ENCODE data around the gene CDC5L.
A peak's percentile ranks its signal among the peaks of the same experiment; 100 is the strongest.

Gene CDC5L

DNA sequence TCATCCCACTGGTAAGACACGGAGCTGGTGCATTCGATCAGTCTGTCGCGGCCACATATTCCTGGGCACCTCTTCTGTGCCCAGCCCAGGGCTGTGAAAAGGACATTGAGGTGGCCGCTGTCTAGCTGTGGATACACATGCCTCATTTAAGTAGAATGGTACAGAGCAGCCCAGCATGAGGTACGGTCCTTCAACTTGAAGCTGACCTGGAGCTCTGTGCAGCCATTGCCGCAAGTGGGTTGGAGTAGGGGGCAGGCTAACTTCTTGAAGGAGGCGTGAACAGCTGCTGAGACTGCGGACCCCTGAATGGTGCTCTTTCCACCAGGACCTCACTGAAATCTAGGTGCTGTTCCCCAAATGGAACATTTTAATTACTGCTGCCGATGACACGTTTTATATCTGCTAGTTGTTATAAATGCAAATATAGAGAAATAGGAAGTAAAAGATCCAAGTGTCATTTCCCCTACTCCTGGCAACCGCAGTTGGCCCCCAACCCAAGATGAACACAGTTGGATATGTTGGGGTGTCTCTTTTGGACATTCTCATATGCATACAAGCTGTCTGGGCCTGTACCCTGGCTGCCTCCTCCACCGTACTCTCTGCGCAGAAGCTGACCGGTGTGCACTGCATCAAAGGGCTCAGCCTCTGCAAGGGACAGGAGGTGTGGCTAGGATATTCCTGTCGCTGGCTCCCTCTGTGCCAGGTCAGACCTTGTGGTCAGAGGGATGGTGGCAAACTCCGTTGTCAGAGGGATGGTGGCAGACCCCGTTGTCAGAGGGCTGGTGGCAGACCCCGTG is 86.1 kb downstream of the CDC5L start:
- Histone ChIP-seq H3K27me3 (ENCODE audit: insufficient read depth, low read depth, severe bottlenecking) (no peaks in the 10 kb centered on the region), H3K4me3 (ENCODE audit: low read depth, low read length) (no peak overlapping the region), H3K27ac (no peak overlapping the region), H3K36me3 (no peaks in the 10 kb centered on the region), H3K9me3 (ENCODE audit: severe bottlenecking) (no peaks in the 10 kb centered on the region)
- TF ChIP-seq, protein P1, sequence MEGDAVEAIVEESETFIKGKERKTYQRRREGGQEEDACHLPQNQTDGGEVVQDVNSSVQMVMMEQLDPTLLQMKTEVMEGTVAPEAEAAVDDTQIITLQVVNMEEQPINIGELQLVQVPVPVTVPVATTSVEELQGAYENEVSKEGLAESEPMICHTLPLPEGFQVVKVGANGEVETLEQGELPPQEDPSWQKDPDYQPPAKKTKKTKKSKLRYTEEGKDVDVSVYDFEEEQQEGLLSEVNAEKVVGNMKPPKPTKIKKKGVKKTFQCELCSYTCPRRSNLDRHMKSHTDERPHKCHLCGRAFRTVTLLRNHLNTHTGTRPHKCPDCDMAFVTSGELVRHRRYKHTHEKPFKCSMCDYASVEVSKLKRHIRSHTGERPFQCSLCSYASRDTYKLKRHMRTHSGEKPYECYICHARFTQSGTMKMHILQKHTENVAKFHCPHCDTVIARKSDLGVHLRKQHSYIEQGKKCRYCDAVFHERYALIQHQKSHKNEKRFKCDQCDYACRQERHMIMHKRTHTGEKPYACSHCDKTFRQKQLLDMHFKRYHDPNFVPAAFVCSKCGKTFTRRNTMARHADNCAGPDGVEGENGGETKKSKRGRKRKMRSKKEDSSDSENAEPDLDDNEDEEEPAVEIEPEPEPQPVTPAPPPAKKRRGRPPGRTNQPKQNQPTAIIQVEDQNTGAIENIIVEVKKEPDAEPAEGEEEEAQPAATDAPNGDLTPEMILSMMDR (IDR thresholded peaks at IDR 0.05; ENCODE audit: low read depth, low read length): no peak
- no peak for DNase-seq

DNA sequence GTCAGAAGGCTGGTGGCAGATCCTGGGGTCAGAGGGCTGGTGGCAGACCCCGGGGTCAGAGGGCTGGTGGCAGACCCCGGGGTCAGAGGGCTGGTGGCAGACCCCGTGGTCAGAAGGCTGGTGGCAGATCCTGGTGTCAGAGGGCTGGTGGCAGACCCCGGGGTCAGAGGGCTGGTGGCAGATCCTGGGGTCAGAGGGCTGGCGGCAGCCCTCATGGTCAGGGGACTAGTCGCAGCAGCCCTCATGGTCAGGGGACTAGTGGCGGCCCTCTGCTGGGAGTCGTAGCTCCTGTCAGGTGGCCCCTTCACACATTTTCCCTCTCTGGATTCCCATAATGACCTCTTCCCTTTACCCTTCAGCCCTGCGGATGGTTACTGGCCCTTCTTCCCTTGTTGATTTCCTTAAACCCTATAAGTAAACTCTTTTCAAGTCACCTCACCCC is 86.7 kb downstream of the CDC5L start:
- Histone ChIP-seq H3K4me3 (ENCODE audit: low read depth, low read length) (no peak overlapping the region), H3K9me3 (ENCODE audit: severe bottlenecking) (no peaks in the 10 kb centered on the region), H3K36me3 (no peaks in the 10 kb centered on the region)

DNA sequence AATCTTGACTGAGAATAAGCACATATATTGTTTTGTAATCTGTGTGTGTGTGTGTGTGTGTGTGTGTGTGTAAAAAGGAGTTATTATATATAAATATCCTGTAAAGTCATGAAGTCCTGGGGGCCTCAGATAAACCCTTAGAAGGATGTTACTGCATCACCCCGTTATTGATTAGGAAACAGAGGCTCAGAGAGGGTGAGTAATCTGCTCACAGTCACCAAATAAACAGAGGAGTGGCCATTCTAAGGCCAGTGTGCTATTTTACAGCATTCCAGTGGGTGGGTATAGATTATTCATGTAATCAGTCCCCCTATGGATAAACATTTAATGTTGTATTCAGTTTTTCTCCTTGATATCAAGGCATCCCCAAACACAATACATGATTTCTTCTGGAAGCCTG is 87.1 kb downstream of the CDC5L start:
- no peak overlapping the region for H3K4me3 ChIP-seq (ENCODE audit: low read depth, low read length)
- TF ChIP-seq, protein P1 (IDR thresholded peaks at IDR 0.05; ENCODE audit: low read depth, low read length): no peak
- H3K9me3 ChIP-seq (ENCODE audit: severe bottlenecking): no peaks in the 10 kb centered on the region
- H3K27me3 ChIP-seq (ENCODE audit: insufficient read depth, low read depth, severe bottlenecking): no peaks in the 10 kb centered on the region
- H3K27ac ChIP-seq: no peak overlapping the region
- DNase-seq: no peak
- no peaks in the 10 kb centered on the region for H3K36me3 ChIP-seq

More for the DNA sequence above, 86.7 kb downstream of the CDC5L start:
- Histone ChIP-seq H3K27ac (no peak overlapping the region), H3K27me3 (ENCODE audit: insufficient read depth, low read depth, severe bottlenecking) (no peaks in the 10 kb centered on the region)
- no peak for DNase-seq
- TF ChIP-seq, protein P1 (IDR thresholded peaks at IDR 0.05; ENCODE audit: low read depth, low read length): no peak

DNA sequence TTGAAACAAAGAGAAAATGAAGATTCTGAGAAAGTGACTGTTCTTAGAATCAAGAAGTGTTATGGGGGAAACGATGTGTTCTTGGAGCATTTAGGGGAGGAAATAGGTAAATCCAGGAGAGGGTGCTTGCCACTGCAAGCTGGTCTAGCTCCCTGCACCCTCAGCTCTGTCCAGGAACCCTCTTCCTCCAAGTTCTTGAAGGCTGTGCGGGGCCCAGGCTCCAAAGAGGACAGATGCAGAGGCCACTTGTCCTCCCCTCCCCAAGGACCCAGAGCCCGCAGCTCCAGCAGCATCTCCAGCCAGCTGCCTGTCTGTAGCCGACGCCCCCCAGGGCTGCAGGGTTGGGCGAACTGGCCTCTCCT is 87.9 kb downstream of the CDC5L start:
- no peaks in the 10 kb centered on the region for H3K9me3 ChIP-seq (ENCODE audit: severe bottlenecking)
- no peaks in the 10 kb centered on the region for H3K27me3 ChIP-seq (ENCODE audit: insufficient read depth, low read depth, severe bottlenecking)
- no peak for DNase-seq
- H3K27ac ChIP-seq: peak overlapping the region; percentile 81; the same call in 1 of the 2 replicates
- H3K4me3 ChIP-seq (ENCODE audit: low read depth, low read length): no peak overlapping the region
- no peaks in the 10 kb centered on the region for H3K36me3 ChIP-seq
- TF ChIP-seq, protein P1 (IDR thresholded peaks at IDR 0.05; ENCODE audit: low read depth, low read length): no peak

DNA sequence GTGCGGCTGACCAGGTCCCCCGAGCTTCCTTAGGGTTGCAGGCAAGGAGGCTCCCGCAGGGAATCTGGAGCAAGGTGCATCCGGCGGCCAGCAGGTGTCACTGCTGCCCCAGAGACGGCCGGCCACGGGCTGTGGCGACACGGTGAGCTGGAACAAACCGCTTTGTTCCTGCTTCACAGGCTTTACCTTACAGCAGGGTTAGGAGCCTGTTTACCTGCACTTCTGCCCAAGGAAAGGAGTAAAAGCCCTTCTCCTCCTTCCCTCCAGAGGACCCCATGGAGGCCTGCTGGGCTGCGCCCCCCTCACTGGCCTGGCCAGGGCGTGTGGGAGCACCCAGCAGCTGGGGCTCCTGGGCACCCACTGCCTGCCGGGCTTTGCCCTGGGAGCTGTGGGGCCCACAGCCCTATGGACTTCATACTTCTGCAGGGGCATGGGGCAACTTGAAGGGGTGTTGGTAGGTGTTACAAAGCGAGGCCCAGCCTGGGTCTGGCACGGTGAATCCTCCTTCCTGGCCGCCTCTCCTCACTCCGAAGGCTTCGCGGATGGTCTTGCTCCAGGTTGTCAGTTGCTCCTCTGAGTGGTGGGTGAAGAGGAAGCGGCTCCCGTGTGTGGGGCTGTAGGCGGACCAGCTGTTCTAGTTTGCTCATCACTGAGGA is 88.4 kb downstream of the CDC5L start:
- Histone ChIP-seq H3K27me3 (ENCODE audit: insufficient read depth, low read depth, severe bottlenecking) (no peaks in the 10 kb centered on the region), H3K4me3 (ENCODE audit: low read depth, low read length) (no peak overlapping the region), H3K36me3 (no peaks in the 10 kb centered on the region), H3K27ac (peak overlapping the region; percentile 81), H3K9me3 (ENCODE audit: severe bottlenecking) (no peaks in the 10 kb centered on the region)
- peak; percentile 95 for DNase-seq
- TF ChIP-seq, protein P1 (IDR thresholded peaks at IDR 0.05; ENCODE audit: low read depth, low read length): peak; percentile 100
